Neural cell (in vitro differentiated cells): ENCODE results near the gene ARHGDIG.

Experiments
- CTCF ChIP-seq: fragments of 450-650 bp; IDR thresholded peaks from 2 replicates; pipeline ENCODE4 v1.5.1; 2014; ENCODE audit warnings: antibody characterized with exemption, mild to moderate bottlenecking, moderate library complexity; ENCODE audit not compliant: poor library complexity, severe bottlenecking
- REST ChIP-seq: IDR thresholded peaks from 2 replicates; pipeline ENCODE4 v1.6.1; 2012; ENCODE audit warnings: borderline replicate concordance

GRCh38 chr16:287981-288920 is 7.9 kb downstream of the ARHGDIG start:
- TF ChIP-seq CTCF (no peak), REST (no peak)
